ENCODE results near the gene CACNG5.

The CACNG5 gene

GRCh38 chr17:66928949-66929348, 94.0 kb downstream of the CACNG5 start:
- Histone ChIP-seq H3K4me2 (no peak overlapping the region), H3K9ac (no peak overlapping the region), H3K4me3 (no peak overlapping the region), H4K20me1 (no peaks in the 10 kb centered on the region), H3K27ac (no peak overlapping the region), H3K36me3 (no peaks in the 10 kb centered on the region), H3K4me1 (peaks cover 7% of the 10 kb centered on the region; the same call in 1 of the 2 replicates), H3K9me3 (peaks cover 11% of the 10 kb centered on the region), H3K27me3 (no peaks in the 10 kb centered on the region)
- no peak for TF ChIP-seq Cebpa-rat (IDR thresholded peaks at IDR 0.05)

DNA sequence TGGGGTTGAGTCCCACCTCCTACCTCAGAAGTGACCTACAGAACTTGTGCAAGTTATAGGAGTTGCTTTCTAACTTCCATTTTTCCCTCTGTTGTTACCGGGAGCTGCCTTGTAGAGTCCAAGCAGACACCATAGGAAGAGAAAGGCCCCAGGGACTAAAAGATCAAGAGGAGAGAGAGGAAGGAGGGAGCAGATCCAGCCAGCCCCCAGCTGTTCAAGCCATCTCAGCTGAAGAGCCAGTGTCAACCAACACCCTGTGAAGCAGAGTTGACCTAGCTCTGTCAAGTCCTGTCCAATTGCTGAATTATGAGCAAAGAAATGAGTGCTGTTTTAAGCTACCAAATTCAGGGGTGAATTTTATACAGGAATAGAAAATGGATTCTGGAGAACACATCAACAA, 94.7 kb downstream of the CACNG5 start:
- Histone ChIP-seq H3K9ac (no peak overlapping the region), H3K9me3 (peaks cover 15% of the 10 kb centered on the region), H3K4me3 (no peak overlapping the region), H3K4me2 (0 out of 2 replicates have a peak overlapping the region, but pooled peaks have one; percentile 2), H3K36me3 (no peaks in the 10 kb centered on the region), H4K20me1 (no peaks in the 10 kb centered on the region), H3K27ac (no peak overlapping the region), H3K27me3 (no peaks in the 10 kb centered on the region), H3K4me1 (peaks cover 7% of the 10 kb centered on the region; the same call in 1 of the 2 replicates)
- TF ChIP-seq Cebpa-rat (IDR thresholded peaks at IDR 0.05) = no peak

DNA sequence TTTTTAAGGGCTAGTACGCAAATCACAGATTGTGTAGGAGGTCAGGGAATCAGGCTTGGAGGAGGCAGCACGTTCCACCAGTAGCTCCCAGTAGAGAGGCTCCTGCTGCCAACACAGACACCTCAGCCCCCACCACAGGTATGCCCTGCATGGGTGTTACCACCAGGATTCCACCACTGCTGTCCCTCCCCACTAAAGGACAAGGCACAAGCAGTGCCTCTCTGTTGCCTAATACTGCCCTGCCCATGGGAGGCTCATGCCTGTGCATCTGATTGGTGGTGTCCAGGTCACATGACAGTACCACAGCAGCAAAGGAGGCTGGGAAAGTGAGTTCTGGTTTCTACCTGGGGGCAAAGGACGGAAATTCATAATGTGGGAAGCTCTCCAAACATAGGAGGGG, 96.0 kb downstream of the CACNG5 start:
- H3K36me3 ChIP-seq = no peaks in the 10 kb centered on the region
- H3K9me3 ChIP-seq = peaks cover 26% of the 10 kb centered on the region
- H3K4me3 ChIP-seq = no peak overlapping the region
- H4K20me1 ChIP-seq = no peaks in the 10 kb centered on the region
- no peak overlapping the region for H3K9ac ChIP-seq
- no peak for TF ChIP-seq Cebpa-rat (IDR thresholded peaks at IDR 0.05)
- H3K27me3 ChIP-seq = no peaks in the 10 kb centered on the region
- H3K4me1 ChIP-seq = peaks cover 7% of the 10 kb centered on the region; the same call in 1 of the 2 replicates
- H3K4me2 ChIP-seq = no peak overlapping the region
- H3K27ac ChIP-seq = no peak overlapping the region

- no peak for TF ChIP-seq Cebpa-rat (IDR thresholded peaks at IDR 0.05)
- Histone ChIP-seq H3K9ac (no peak overlapping the region), H3K27me3 (no peaks in the 10 kb centered on the region), H3K4me2 (no peak overlapping the region), H3K9me3 (peaks cover 40% of the 10 kb centered on the region), H3K36me3 (no peaks in the 10 kb centered on the region), H3K27ac (no peak overlapping the region), H4K20me1 (no peaks in the 10 kb centered on the region), H3K4me1 (peaks cover 7% of the 10 kb centered on the region; the same call in 1 of the 2 replicates), H3K4me3 (no peak overlapping the region)
Measured at GRCh38 chr17:66932311-66932710, 97.4 kb downstream of the CACNG5 start.

GRCh38 chr17:66934040-66934439, 99.1 kb downstream of the CACNG5 start:
- Histone ChIP-seq H3K36me3 (no peaks in the 10 kb centered on the region), H4K20me1 (no peaks in the 10 kb centered on the region), H3K4me1 (peaks cover 7% of the 10 kb centered on the region; the same call in 1 of the 2 replicates), H3K27me3 (no peaks in the 10 kb centered on the region), H3K9ac (no peak overlapping the region), H3K27ac (no peak overlapping the region), H3K4me2 (no peak overlapping the region), H3K9me3 (peaks cover 51% of the 10 kb centered on the region), H3K4me3 (no peak overlapping the region)
- no peak for TF ChIP-seq Cebpa-rat (IDR thresholded peaks at IDR 0.05)

All from BLaER1 (cell line).